ENCODE data around the gene ANKRD10.
"Not testable (repeated sequence)": the region's sequence is repeated elsewhere in the genome, so short reads cannot be mapped to it uniquely, and the experiment has no call there.

The ANKRD10 gene

GRCh38 chr13:110957181-110957884 is 42.5 kb upstream of the ANKRD10 start:
- no peak for ATAC-seq
- TF ChIP-seq PPARA (CRISPR knock-in tag; IDR thresholded peaks at IDR 0.05; ENCODE audit: borderline replicate concordance): no peak
- no peak for TF ChIP-seq OSR1 (CRISPR knock-in tag; IDR thresholded peaks at IDR 0.05)
- no peak for TF ChIP-seq TCF4 (CRISPR knock-in tag; IDR thresholded peaks at IDR 0.05; ENCODE audit: borderline replicate concordance)
- no peak for TF ChIP-seq ZNF8 (CRISPR knock-in tag; IDR thresholded peaks at IDR 0.05)
- no peak for TF ChIP-seq TOX (CRISPR knock-in tag; IDR thresholded peaks at IDR 0.05; ENCODE audit: borderline replicate concordance)
- no peak for TF ChIP-seq GLIS3 (CRISPR knock-in tag; IDR thresholded peaks at IDR 0.05)
- no peak for TF ChIP-seq ZNF565 (CRISPR knock-in tag; conservative IDR thresholded peaks at IDR 0.05; ENCODE audit: low read depth)
- TF ChIP-seq, protein P1, sequence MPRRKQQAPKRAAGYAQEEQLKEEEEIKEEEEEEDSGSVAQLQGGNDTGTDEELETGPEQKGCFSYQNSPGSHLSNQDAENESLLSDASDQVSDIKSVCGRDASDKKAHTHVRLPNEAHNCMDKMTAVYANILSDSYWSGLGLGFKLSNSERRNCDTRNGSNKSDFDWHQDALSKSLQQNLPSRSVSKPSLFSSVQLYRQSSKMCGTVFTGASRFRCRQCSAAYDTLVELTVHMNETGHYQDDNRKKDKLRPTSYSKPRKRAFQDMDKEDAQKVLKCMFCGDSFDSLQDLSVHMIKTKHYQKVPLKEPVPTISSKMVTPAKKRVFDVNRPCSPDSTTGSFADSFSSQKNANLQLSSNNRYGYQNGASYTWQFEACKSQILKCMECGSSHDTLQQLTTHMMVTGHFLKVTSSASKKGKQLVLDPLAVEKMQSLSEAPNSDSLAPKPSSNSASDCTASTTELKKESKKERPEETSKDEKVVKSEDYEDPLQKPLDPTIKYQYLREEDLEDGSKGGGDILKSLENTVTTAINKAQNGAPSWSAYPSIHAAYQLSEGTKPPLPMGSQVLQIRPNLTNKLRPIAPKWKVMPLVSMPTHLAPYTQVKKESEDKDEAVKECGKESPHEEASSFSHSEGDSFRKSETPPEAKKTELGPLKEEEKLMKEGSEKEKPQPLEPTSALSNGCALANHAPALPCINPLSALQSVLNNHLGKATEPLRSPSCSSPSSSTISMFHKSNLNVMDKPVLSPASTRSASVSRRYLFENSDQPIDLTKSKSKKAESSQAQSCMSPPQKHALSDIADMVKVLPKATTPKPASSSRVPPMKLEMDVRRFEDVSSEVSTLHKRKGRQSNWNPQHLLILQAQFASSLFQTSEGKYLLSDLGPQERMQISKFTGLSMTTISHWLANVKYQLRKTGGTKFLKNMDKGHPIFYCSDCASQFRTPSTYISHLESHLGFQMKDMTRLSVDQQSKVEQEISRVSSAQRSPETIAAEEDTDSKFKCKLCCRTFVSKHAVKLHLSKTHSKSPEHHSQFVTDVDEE (CRISPR knock-in tag; IDR thresholded peaks at IDR 0.05): no peak
- TF ChIP-seq CREB5 (CRISPR knock-in tag; IDR thresholded peaks at IDR 0.05; ENCODE audit: low read depth): no peak
- no peak for TF ChIP-seq RARB (CRISPR knock-in tag; IDR thresholded peaks at IDR 0.05)
- TF ChIP-seq, protein P2, sequence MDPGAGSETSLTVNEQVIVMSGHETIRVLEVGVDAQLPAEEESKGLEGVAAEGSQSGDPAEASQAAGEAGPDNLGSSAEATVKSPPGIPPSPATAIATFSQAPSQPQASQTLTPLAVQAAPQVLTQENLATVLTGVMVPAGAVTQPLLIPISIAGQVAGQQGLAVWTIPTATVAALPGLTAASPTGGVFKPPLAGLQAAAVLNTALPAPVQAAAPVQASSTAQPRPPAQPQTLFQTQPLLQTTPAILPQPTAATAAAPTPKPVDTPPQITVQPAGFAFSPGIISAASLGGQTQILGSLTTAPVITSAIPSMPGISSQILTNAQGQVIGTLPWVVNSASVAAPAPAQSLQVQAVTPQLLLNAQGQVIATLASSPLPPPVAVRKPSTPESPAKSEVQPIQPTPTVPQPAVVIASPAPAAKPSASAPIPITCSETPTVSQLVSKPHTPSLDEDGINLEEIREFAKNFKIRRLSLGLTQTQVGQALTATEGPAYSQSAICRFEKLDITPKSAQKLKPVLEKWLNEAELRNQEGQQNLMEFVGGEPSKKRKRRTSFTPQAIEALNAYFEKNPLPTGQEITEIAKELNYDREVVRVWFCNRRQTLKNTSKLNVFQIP (CRISPR knock-in tag; IDR thresholded peaks at IDR 0.05; ENCODE audit: borderline replicate concordance, low read depth): no peak
- TF ChIP-seq ZFP30 (CRISPR knock-in tag; IDR thresholded peaks at IDR 0.05): no peak
- TF ChIP-seq ZFP3 (CRISPR knock-in tag; IDR thresholded peaks at IDR 0.05): no peak
- no peak for TF ChIP-seq ZC3H10 (CRISPR knock-in tag; IDR thresholded peaks at IDR 0.05)
- TF ChIP-seq ZNF70 (CRISPR knock-in tag; IDR thresholded peaks at IDR 0.05): no peak
- no peak for TF ChIP-seq SNAI2 (CRISPR knock-in tag; IDR thresholded peaks at IDR 0.05)
- no peak for TF ChIP-seq BACH2 (CRISPR knock-in tag; IDR thresholded peaks at IDR 0.05; ENCODE audit: borderline replicate concordance)
- no peak for TF ChIP-seq ISL1 (CRISPR knock-in tag; IDR thresholded peaks at IDR 0.05)
- TF ChIP-seq, protein P3, sequence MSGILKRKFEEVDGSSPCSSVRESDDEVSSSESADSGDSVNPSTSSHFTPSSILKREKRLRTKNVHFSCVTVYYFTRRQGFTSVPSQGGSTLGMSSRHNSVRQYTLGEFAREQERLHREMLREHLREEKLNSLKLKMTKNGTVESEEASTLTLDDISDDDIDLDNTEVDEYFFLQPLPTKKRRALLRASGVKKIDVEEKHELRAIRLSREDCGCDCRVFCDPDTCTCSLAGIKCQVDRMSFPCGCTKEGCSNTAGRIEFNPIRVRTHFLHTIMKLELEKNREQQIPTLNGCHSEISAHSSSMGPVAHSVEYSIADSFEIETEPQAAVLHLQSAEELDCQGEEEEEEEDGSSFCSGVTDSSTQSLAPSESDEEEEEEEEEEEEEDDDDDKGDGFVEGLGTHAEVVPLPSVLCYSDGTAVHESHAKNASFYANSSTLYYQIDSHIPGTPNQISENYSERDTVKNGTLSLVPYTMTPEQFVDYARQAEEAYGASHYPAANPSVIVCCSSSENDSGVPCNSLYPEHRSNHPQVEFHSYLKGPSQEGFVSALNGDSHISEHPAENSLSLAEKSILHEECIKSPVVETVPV (CRISPR knock-in tag; IDR thresholded peaks at IDR 0.05): no peak
- TF ChIP-seq, protein P4, sequence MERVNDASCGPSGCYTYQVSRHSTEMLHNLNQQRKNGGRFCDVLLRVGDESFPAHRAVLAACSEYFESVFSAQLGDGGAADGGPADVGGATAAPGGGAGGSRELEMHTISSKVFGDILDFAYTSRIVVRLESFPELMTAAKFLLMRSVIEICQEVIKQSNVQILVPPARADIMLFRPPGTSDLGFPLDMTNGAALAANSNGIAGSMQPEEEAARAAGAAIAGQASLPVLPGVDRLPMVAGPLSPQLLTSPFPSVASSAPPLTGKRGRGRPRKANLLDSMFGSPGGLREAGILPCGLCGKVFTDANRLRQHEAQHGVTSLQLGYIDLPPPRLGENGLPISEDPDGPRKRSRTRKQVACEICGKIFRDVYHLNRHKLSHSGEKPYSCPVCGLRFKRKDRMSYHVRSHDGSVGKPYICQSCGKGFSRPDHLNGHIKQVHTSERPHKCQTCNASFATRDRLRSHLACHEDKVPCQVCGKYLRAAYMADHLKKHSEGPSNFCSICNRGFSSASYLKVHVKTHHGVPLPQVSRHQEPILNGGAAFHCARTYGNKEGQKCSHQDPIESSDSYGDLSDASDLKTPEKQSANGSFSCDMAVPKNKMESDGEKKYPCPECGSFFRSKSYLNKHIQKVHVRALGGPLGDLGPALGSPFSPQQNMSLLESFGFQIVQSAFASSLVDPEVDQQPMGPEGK (CRISPR knock-in tag; IDR thresholded peaks at IDR 0.05; ENCODE audit: borderline replicate concordance): no peak

- ATAC-seq: not testable (repeated sequence)
Measured at GRCh38 chr13:110956216-110956615, 41.3 kb upstream of the ANKRD10 start.

GRCh38 chr13:110955608-110956007 is 40.7 kb upstream of the ANKRD10 start:
- ATAC-seq: not testable (repeated sequence)

- peak; percentile 96 for ATAC-seq
Measured at GRCh38 chr13:110955072-110955503, 40.2 kb upstream of the ANKRD10 start.

DNA sequence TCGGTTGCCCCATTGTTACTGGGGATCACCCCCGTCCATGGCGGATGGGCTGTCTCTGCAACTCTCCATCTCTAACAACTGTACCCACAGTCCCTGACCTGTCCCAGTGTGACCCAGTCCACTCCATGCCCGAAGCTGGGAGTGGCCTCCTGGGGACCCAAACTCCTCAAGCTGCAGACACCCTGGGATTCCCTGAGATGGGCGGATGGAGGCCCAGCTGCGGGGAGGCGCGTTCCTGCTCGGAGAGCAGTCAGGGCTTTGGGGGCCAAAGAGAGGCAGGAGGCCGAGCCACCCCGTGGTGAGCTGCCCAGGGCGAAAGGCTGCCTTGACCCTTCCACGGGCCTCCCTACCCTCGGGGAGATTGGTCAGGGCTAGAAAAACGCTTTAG is 39.7 kb upstream of the ANKRD10 start:
- not testable (repeated sequence) for ATAC-seq

Measured in SK-N-SH treated with all-trans-retinoic acid at 6 μM for 48 hours (cell line).